Measurements from ENCODE around the gene SLC25A38.

DNA sequence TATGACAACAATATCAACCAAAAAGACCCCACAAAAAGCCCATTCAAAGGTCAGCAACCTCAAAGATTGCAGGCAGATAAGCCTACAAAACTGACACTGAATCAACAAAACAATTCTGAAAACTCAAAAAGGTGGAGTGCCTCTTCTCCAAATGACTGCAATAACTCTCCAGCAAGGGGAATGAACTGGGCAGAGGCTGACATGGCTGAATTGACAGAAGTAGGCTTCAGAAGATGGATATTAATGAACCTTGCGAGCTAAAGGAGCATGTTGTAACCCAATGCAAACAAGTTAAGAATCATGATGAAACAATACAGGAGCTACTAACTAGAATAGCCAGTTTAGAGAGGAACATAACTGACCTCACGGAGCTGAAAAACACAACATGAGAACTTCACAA lies 20.4 kb upstream of the SLC25A38 start:
- TF ChIP-seq, protein P1, sequence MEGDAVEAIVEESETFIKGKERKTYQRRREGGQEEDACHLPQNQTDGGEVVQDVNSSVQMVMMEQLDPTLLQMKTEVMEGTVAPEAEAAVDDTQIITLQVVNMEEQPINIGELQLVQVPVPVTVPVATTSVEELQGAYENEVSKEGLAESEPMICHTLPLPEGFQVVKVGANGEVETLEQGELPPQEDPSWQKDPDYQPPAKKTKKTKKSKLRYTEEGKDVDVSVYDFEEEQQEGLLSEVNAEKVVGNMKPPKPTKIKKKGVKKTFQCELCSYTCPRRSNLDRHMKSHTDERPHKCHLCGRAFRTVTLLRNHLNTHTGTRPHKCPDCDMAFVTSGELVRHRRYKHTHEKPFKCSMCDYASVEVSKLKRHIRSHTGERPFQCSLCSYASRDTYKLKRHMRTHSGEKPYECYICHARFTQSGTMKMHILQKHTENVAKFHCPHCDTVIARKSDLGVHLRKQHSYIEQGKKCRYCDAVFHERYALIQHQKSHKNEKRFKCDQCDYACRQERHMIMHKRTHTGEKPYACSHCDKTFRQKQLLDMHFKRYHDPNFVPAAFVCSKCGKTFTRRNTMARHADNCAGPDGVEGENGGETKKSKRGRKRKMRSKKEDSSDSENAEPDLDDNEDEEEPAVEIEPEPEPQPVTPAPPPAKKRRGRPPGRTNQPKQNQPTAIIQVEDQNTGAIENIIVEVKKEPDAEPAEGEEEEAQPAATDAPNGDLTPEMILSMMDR (IDR thresholded peaks at IDR 0.05): no peak
- TF ChIP-seq POLR2A (IDR thresholded peaks at IDR 0.05): no peak
- no peak for TF ChIP-seq EP300 (IDR thresholded peaks at IDR 0.05)

All from suprapubic skin (tissue), 3 donors.